Stimulated activated effector memory CD8-positive, alpha-beta T cell treated with anti-CD3 and anti-CD28 coated beads, Interleukin-12 subunit alpha, Interleukin-12 subunit beta, amount 100 ng/mL, for 72 hours (primary cell): ENCODE measurements around the gene TSEN15.

Experiments
- ATAC-seq: fragments of 150-1000 bp; cut with Tn5 transposase; 2 replicates; pipeline ENCODE4 v1.10.0; 2021
- DNase-seq, 2 donors: peaks; one replicate each; pipeline ENCODE4 v3.0.0; 2021 to 2022; ENCODE audit warnings: low spot score in 2 of 2
- H3K27ac Mint-ChIP-seq: one replicate; pipeline ENCODE4 v1.8.0; 2022; ENCODE audit warnings: mild to moderate bottlenecking, mixed read lengths
- H3K36me3 Mint-ChIP-seq: one replicate; pipeline ENCODE4 v1.8.0; 2022; ENCODE audit warnings: mild to moderate bottlenecking, mixed read lengths
- H3K4me1 Mint-ChIP-seq: one replicate; pipeline ENCODE4 v1.8.0; 2022; ENCODE audit warnings: mixed read lengths
- H3K4me3 Mint-ChIP-seq: one replicate; pipeline ENCODE4 v1.8.0; 2022; ENCODE audit warnings: mild to moderate bottlenecking, mixed read lengths
- H3K9me3 Mint-ChIP-seq: one replicate; pipeline ENCODE4 v1.8.0; 2022; ENCODE audit warnings: mixed read lengths

TSEN15 gene

GRCh38 chr1:184060316-184060715, 8.8 kb downstream of the TSEN15 start:
- no peak for DNase-seq
- Mint-ChIP-seq H3K36me3 (peaks cover 20% of the 10 kb centered on the region), H3K27ac (no peak overlapping the region), H3K4me1 (peaks cover 13% of the 10 kb centered on the region), H3K4me3 (no peak overlapping the region), H3K9me3 (no peaks in the 10 kb centered on the region)
- ATAC-seq, result no peak

GRCh38 chr1:184061396-184062003, 10.0 kb downstream of the TSEN15 start:
- Mint-ChIP-seq H3K27ac (no peak overlapping the region), H3K9me3 (no peaks in the 10 kb centered on the region), H3K4me1 (peaks cover 13% of the 10 kb centered on the region), H3K4me3 (no peak overlapping the region), H3K36me3 (peaks cover 12% of the 10 kb centered on the region)
- no peak for DNase-seq
- ATAC-seq, result no peak

GRCh38 chr1:184062640-184063286, 11.2 kb downstream of the TSEN15 start:
- DNase-seq (no peak), ATAC-seq (no peak)
- peaks cover 6% of the 10 kb centered on the region for H3K36me3 Mint-ChIP-seq
- H3K4me3 Mint-ChIP-seq, result no peak overlapping the region
- no peak overlapping the region for H3K27ac Mint-ChIP-seq
- H3K4me1 Mint-ChIP-seq, result peaks cover 6% of the 10 kb centered on the region
- no peaks in the 10 kb centered on the region for H3K9me3 Mint-ChIP-seq

- H3K4me3 Mint-ChIP-seq, result no peak overlapping the region
- H3K36me3 Mint-ChIP-seq, result peaks cover 4% of the 10 kb centered on the region
- no peak for DNase-seq
- H3K27ac Mint-ChIP-seq, result no peak overlapping the region
- H3K4me1 Mint-ChIP-seq, result peaks cover 6% of the 10 kb centered on the region
- ATAC-seq, result no peak
- H3K9me3 Mint-ChIP-seq, result no peaks in the 10 kb centered on the region
Measured at GRCh38 chr1:184065559-184065958, 14.0 kb downstream of the TSEN15 start.

- no peak overlapping the region for H3K4me3 Mint-ChIP-seq
- ATAC-seq (no peak), DNase-seq (no peak)
- peaks cover 31% of the 10 kb centered on the region for H3K36me3 Mint-ChIP-seq
- H3K4me1 Mint-ChIP-seq, result peaks cover 6% of the 10 kb centered on the region
- no peak overlapping the region for H3K27ac Mint-ChIP-seq
- no peaks in the 10 kb centered on the region for H3K9me3 Mint-ChIP-seq
Measured at GRCh38 chr1:184068354-184068753, 16.8 kb downstream of the TSEN15 start.

- peaks cover 31% of the 10 kb centered on the region for H3K36me3 Mint-ChIP-seq
- no peak for ATAC-seq
- no peak overlapping the region for H3K27ac Mint-ChIP-seq
- no peak for DNase-seq
- no peak overlapping the region for H3K4me3 Mint-ChIP-seq
- H3K4me1 Mint-ChIP-seq, result no peaks in the 10 kb centered on the region
- H3K9me3 Mint-ChIP-seq, result no peaks in the 10 kb centered on the region
Measured at GRCh38 chr1:184069675-184070074, 18.1 kb downstream of the TSEN15 start.

- peaks cover 31% of the 10 kb centered on the region for H3K36me3 Mint-ChIP-seq
- H3K27ac Mint-ChIP-seq, result no peak overlapping the region
- H3K9me3 Mint-ChIP-seq, result no peaks in the 10 kb centered on the region
- ATAC-seq (no peak), DNase-seq (no peak)
- H3K4me3 Mint-ChIP-seq, result no peak overlapping the region
- peaks cover 5% of the 10 kb centered on the region for H3K4me1 Mint-ChIP-seq
Measured at GRCh38 chr1:184072376-184072775, 20.8 kb downstream of the TSEN15 start.

GRCh38 chr1:184074383-184074782, 22.9 kb downstream of the TSEN15 start:
- Mint-ChIP-seq H3K4me1 (peaks cover 5% of the 10 kb centered on the region), H3K36me3 (peaks cover 28% of the 10 kb centered on the region), H3K27ac (no peak overlapping the region), H3K4me3 (no peak overlapping the region), H3K9me3 (no peaks in the 10 kb centered on the region)
- DNase-seq (no peak), ATAC-seq (no peak)

- DNase-seq (no peak), ATAC-seq (peak; percentile 61)
- Mint-ChIP-seq H3K36me3 (peaks cover 28% of the 10 kb centered on the region), H3K9me3 (no peaks in the 10 kb centered on the region), H3K27ac (no peak overlapping the region), H3K4me3 (no peak overlapping the region), H3K4me1 (peaks cover 5% of the 10 kb centered on the region)
Measured at GRCh38 chr1:184075055-184076029, 23.8 kb downstream of the TSEN15 start.

GRCh38 chr1:184078564-184079249, 27.2 kb downstream of the TSEN15 start:
- H3K9me3 Mint-ChIP-seq, result no peaks in the 10 kb centered on the region
- H3K4me3 Mint-ChIP-seq, result no peak overlapping the region
- no peaks in the 10 kb centered on the region for H3K36me3 Mint-ChIP-seq
- ATAC-seq (no peak), DNase-seq (no peak)
- no peak overlapping the region for H3K27ac Mint-ChIP-seq
- peaks cover 5% of the 10 kb centered on the region for H3K4me1 Mint-ChIP-seq

- H3K4me3 Mint-ChIP-seq, result no peak overlapping the region
- H3K27ac Mint-ChIP-seq, result no peak overlapping the region
- no peaks in the 10 kb centered on the region for H3K36me3 Mint-ChIP-seq
- ATAC-seq (no peak), DNase-seq (no peak)
- peaks cover 5% of the 10 kb centered on the region for H3K4me1 Mint-ChIP-seq
- H3K9me3 Mint-ChIP-seq, result no peaks in the 10 kb centered on the region
Measured at GRCh38 chr1:184080309-184080708, 28.8 kb downstream of the TSEN15 start.

GRCh38 chr1:184082541-184083415, 31.2 kb downstream of the TSEN15 start:
- Mint-ChIP-seq H3K4me3 (no peak overlapping the region), H3K9me3 (no peaks in the 10 kb centered on the region), H3K4me1 (no peaks in the 10 kb centered on the region), H3K36me3 (no peaks in the 10 kb centered on the region), H3K27ac (no peak overlapping the region)
- no peak for ATAC-seq
- no peak for DNase-seq

- ATAC-seq (no peak), DNase-seq (no peak)
- H3K9me3 Mint-ChIP-seq, result no peaks in the 10 kb centered on the region
- no peaks in the 10 kb centered on the region for H3K4me1 Mint-ChIP-seq
- H3K36me3 Mint-ChIP-seq, result no peaks in the 10 kb centered on the region
- no peak overlapping the region for H3K27ac Mint-ChIP-seq
- H3K4me3 Mint-ChIP-seq, result no peak overlapping the region
Measured at GRCh38 chr1:184085667-184086066, 34.1 kb downstream of the TSEN15 start.

GRCh38 chr1:184088037-184088436, 36.5 kb downstream of the TSEN15 start:
- H3K27ac Mint-ChIP-seq, result no peak overlapping the region
- ATAC-seq, result no peak

More at GRCh38 chr1:184088037-184088436, 36.5 kb downstream of the TSEN15 start:
- H3K9me3 Mint-ChIP-seq, result no peaks in the 10 kb centered on the region
- DNase-seq, result no peak
- no peak overlapping the region for H3K4me3 Mint-ChIP-seq
- no peaks in the 10 kb centered on the region for H3K36me3 Mint-ChIP-seq
- H3K4me1 Mint-ChIP-seq, result no peaks in the 10 kb centered on the region
